ENCODE results near the gene ADPRHL1.

DNA sequence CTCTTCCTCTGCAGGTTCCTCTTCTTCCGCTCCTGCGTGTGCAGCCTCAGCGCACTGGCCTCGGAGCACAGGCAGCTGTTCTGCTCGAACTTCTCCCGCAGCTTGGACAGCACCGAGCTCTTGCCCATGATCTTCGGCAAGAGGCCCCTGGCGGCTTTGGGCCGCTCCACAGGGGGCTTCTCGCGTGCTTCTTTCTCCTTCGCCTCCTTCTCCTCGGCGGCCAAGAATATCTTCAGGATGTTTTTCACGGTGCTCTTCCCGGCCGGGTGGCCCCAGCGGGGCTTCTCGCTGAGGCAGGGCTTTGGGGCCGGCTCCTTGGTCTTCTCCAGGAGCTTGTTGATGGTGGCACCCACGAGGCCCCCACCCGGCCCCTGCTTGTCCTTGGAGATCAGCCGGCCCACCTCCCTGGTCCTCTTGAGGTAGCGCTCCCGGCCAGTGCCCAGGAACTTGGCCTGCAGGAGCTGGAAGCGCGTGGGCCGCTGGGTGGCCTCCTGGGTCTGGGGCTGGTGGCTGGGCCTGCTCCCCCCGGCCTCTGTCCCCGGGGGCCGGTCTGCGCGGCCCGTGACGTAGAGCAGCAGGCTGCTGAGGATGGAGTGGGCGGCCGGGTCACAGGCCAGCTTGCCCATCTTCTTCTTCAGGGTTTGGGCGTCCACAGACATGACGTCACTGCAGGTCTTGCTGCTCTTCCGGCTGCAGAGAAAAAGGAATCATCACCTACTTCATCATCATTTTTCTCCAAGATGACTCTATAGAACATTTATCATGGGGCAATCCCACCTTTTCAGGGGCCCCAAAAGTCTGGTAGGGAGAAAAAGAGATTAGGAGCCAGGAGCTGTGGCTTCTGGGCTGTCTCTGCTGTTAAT lies 45.5 kb downstream of the ADPRHL1 start:
- no peak for TF ChIP-seq EZH2 (IDR thresholded peaks at IDR 0.05; ENCODE audit: borderline replicate concordance)
- TF ChIP-seq, protein P1, sequence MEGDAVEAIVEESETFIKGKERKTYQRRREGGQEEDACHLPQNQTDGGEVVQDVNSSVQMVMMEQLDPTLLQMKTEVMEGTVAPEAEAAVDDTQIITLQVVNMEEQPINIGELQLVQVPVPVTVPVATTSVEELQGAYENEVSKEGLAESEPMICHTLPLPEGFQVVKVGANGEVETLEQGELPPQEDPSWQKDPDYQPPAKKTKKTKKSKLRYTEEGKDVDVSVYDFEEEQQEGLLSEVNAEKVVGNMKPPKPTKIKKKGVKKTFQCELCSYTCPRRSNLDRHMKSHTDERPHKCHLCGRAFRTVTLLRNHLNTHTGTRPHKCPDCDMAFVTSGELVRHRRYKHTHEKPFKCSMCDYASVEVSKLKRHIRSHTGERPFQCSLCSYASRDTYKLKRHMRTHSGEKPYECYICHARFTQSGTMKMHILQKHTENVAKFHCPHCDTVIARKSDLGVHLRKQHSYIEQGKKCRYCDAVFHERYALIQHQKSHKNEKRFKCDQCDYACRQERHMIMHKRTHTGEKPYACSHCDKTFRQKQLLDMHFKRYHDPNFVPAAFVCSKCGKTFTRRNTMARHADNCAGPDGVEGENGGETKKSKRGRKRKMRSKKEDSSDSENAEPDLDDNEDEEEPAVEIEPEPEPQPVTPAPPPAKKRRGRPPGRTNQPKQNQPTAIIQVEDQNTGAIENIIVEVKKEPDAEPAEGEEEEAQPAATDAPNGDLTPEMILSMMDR (IDR thresholded peaks at IDR 0.05; ENCODE audit: poor library complexity): no peak
